Neural crest cell (in vitro differentiated cells): ENCODE data around the gene CRIP1. TPM values are rescaled to one million over a fixed set of nuclear protein-coding genes. Genes with fewer than 3 reads are reported as not detected.

Experiments used
- DNase-seq: peaks from one replicate; pipeline ENCODE4 v3.0.0; 2021; ENCODE audit warnings: low read depth, mixed read lengths, low spot score
- H3K27ac Mint-ChIP-seq: one replicate; pipeline ENCODE4 v1.8.0; 2021; ENCODE audit warnings: mild to moderate bottlenecking, mixed read lengths; ENCODE audit not compliant: unreplicated experiment
- H3K27me3 Mint-ChIP-seq: 2 replicates; pipeline ENCODE4 v1.8.0; 2021; ENCODE audit warnings: low read depth, mild to moderate bottlenecking, mixed read lengths
- H3K36me3 Mint-ChIP-seq: 2 replicates; pipeline ENCODE4 v1.8.0; 2021; ENCODE audit warnings: low read depth, mild to moderate bottlenecking, mixed read lengths
- H3K4me1 Mint-ChIP-seq: 2 replicates; pipeline ENCODE4 v1.8.0; 2021; ENCODE audit warnings: mixed read lengths
- H3K4me3 Mint-ChIP-seq: one replicate; pipeline ENCODE4 v1.8.0; 2021; ENCODE audit warnings: mild to moderate bottlenecking, mixed read lengths
- H3K9me3 Mint-ChIP-seq: 2 replicates; pipeline ENCODE4 v1.8.0; 2021; ENCODE audit warnings: mixed read lengths
- total RNA-seq: library from RNA; stranded (reverse); gene quantifications from 2 replicates; pipeline ENCODE4 v1.2.1, GENCODE V29; 2021
- TF ChIP-seq, protein P1 (sequence below): fragments of 200-600 bp; sonication (generic); conservative IDR thresholded peaks from 2 replicates; pipeline ENCODE4 v1.5.0; 2021; ENCODE audit warnings: antibody characterized with exemption, mild to moderate bottlenecking

CRIP1 gene
- total RNA-seq, 1 donor from 2014 or later: 4.8 TPM

DNA sequence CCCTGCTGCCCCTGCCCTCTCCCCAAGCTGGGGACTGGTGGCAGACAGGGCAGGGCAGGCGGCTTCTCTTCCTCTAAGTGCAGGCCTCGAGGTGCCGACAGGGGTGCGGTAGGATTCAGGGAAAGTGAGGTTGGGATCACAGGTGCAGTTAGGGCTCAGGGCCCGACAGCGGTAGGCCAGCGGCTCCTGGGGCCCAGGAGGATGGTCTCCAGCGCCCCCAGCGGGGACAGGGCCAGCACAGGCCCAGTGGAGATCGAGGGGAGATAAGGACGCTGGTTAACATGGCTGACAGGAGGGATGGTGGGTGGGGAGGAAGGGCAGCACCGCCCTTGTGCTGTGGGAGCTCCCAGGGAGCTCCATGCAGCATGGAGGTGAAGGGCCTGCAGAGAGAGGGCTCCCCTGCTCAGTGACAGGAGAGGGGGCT lies 935 bp upstream of the CRIP1 start:
- TF ChIP-seq, protein P1, sequence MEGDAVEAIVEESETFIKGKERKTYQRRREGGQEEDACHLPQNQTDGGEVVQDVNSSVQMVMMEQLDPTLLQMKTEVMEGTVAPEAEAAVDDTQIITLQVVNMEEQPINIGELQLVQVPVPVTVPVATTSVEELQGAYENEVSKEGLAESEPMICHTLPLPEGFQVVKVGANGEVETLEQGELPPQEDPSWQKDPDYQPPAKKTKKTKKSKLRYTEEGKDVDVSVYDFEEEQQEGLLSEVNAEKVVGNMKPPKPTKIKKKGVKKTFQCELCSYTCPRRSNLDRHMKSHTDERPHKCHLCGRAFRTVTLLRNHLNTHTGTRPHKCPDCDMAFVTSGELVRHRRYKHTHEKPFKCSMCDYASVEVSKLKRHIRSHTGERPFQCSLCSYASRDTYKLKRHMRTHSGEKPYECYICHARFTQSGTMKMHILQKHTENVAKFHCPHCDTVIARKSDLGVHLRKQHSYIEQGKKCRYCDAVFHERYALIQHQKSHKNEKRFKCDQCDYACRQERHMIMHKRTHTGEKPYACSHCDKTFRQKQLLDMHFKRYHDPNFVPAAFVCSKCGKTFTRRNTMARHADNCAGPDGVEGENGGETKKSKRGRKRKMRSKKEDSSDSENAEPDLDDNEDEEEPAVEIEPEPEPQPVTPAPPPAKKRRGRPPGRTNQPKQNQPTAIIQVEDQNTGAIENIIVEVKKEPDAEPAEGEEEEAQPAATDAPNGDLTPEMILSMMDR: peak; percentile 64
- Mint-ChIP-seq H3K27me3 (peaks cover 57% of the 10 kb centered on the region), H3K27ac (no peak overlapping the region), H3K9me3 (no peaks in the 10 kb centered on the region), H3K36me3 (no peaks in the 10 kb centered on the region), H3K4me3 (peak overlapping the region; percentile 57), H3K4me1 (peaks cover 26% of the 10 kb centered on the region)
- DNase-seq: peak; percentile 59

GRCh38 chr14:105486974-105487448 lies 325 bp downstream of the CRIP1 start:
- Mint-ChIP-seq H3K4me1 (peaks cover 21% of the 10 kb centered on the region), H3K27me3 (peaks cover 54% of the 10 kb centered on the region), H3K27ac (no peak overlapping the region), H3K9me3 (no peaks in the 10 kb centered on the region), H3K36me3 (no peaks in the 10 kb centered on the region), H3K4me3 (peak overlapping the region; percentile 9)
- DNase-seq: no peak
- TF ChIP-seq, protein P1: no peak

DNA sequence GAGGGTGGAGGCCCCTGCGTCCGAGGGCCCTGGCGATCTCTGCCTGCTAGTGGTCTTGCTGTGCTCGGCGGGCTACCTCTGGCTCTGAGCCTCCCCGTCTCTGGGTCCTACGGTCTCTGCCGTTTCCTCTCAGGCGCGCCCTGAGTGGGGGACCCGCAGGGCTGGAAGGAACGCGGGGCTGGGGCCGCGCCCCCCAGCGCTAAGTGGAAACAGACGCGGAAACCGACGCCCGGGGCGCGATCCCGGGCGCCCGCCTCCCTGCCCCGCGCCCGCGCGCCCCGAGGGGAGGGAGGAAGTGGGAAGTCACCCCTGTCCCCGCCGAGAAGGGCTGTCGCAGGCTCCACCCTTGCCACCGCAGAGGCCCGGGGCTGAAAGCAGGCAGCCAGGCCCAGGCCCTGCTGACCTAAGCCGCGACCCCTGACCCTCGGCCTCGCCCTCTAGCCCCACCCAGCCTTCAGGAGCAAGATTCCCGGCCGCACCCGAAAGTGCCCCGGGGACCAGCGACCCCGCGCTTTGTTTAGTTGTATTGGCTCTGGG lies 831 bp downstream of the CRIP1 start:
- H3K27me3 Mint-ChIP-seq: peaks cover 50% of the 10 kb centered on the region
- H3K4me1 Mint-ChIP-seq: peaks cover 16% of the 10 kb centered on the region
- no peaks in the 10 kb centered on the region for H3K9me3 Mint-ChIP-seq
- H3K27ac Mint-ChIP-seq: no peak overlapping the region
- DNase-seq: no peak
- TF ChIP-seq, protein P1: no peak
- H3K36me3 Mint-ChIP-seq: no peaks in the 10 kb centered on the region
- H3K4me3 Mint-ChIP-seq: peak overlapping the region; percentile 59

DNA sequence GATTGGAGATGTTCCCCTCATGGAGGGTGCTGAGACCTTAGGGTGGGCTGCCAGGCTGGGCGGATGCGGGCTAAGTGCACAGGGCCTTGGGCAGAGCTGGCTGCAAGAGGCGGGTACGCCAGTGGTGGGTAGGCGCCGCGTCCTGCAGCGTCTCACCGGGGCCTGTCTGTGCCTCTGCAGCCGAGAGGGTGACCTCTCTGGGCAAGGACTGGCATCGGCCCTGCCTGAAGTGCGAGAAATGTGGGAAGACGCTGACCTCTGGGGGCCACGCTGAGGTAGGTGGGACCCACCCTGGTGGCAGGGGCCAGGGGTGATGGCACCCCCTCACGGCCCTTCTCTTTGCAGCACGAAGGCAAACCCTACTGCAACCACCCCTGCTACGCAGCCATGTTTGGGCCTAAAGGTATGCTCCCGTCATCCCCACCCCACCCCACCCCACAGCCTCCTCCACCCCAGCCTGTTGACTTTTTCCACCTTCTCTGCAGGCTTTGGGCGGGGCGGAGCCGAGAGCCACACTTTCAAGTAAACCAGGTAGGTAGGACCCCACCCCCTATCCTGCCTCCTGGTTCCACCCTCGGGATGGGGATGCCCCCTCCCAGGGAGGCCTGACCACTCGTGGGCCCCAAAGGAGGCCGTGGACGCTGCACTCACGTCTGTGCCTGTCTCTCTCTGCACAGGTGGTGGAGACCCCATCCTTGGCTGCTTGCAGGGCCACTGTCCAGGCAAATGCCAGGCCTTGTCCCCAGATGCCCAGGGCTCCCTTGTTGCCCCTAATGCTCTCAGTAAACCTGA lies 1.5 kb downstream of the CRIP1 start:
- Mint-ChIP-seq H3K4me1 (peaks cover 16% of the 10 kb centered on the region), H3K27ac (no peak overlapping the region), H3K4me3 (peak overlapping the region; percentile 59), H3K36me3 (no peaks in the 10 kb centered on the region), H3K9me3 (no peaks in the 10 kb centered on the region), H3K27me3 (peaks cover 50% of the 10 kb centered on the region)
- no peak for DNase-seq
- TF ChIP-seq, protein P1: no peak

DNA sequence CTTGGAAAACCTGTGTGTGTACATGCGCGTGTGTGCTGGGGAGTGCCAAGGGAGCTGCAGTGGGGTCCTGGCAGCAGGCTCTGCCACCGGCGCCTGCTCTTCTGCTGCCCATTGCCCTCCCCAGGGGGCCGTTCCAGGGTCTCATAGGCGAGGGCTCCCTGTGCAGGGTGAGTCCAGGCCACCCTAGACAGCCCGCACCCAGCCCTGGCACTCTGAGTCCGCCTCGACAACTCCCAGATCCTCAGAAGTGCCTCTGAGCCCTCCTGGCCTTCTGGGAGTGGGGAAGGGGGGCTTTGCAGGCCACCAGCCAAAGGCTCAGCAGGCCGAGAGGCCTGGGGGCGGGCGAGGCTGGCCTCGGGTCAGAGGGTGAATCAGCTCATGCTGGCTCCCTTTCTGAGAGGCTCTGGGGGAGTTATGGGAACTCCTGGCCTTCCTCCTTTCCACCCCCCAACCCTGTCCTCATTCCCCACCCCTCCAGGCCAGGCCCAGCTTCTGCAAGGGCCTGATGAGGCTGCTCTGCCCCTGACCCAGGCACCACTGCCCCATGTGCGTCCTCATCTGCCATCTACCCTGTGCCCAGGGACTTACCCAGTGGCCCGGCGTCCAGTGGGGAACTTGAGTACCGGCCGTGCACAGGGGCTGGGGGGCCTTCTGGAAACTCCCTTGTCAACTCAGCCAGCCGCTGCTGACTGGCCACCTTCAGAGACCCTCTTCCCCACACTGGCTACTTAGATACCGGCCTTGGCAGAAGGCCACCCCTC lies 2.3 kb downstream of the CRIP1 start:
- Mint-ChIP-seq H3K4me1 (peaks cover 16% of the 10 kb centered on the region), H3K36me3 (no peaks in the 10 kb centered on the region), H3K4me3 (peak overlapping the region; percentile 83), H3K27ac (no peak overlapping the region), H3K27me3 (peaks cover 50% of the 10 kb centered on the region), H3K9me3 (no peaks in the 10 kb centered on the region)
- TF ChIP-seq, protein P1: no peak
- DNase-seq: no peak
